Activated CD8-positive, alpha-beta T cell treated with anti-CD3 and anti-CD28 coated beads for 36 hours (primary cell): ENCODE measurements around the gene GPR25. TPM values are rescaled to one million over a fixed set of nuclear protein-coding genes. Genes with fewer than 3 reads are reported as not detected.
"Not testable (repeated sequence)": the region's sequence is repeated elsewhere in the genome, so short reads cannot be mapped to it uniquely, and the experiment has no call there.

Experiments
- ATAC-seq: fragments of 200-7000 bp; cut with Tn5 transposase; one replicate; pipeline ENCODE4 v1.10.0; 2021; ENCODE audit warnings: mild to moderate bottlenecking, moderate library complexity
- CTCF ChIA-PET: fragments of 350-600 bp; sonication (Branson Sonifier 250); formaldehyde crosslinking; loops from one replicate; lab custom pipeline; 2021; ENCODE audit warnings: antibody characterized with exemption; lab: Charles Lee
- POLR2A ChIA-PET: fragments of 350-600 bp; sonication (Branson Sonifier 250); formaldehyde crosslinking; loops from one replicate; lab custom pipeline; 2021; ENCODE audit warnings: antibody characterized with exemption; lab: Charles Lee
- DNase-seq: peaks from one replicate; pipeline ENCODE4 v3.0.0-alpha.2; 2020
- H3K27ac Mint-ChIP-seq: one replicate; pipeline ENCODE4 v1.8.0; 2021; ENCODE audit warnings: mild to moderate bottlenecking, mixed read lengths
- H3K27me3 Mint-ChIP-seq: one replicate; pipeline ENCODE4 v1.8.0; 2021; ENCODE audit warnings: mixed read lengths
- H3K36me3 Mint-ChIP-seq: one replicate; pipeline ENCODE4 v1.8.0; 2021; ENCODE audit warnings: low read depth, mixed read lengths
- H3K4me1 Mint-ChIP-seq: one replicate; pipeline ENCODE4 v1.8.0; 2021; ENCODE audit warnings: low read depth, mixed read lengths
- H3K4me3 Mint-ChIP-seq: one replicate; pipeline ENCODE4 v1.8.0; 2021; ENCODE audit warnings: mild to moderate bottlenecking, moderate library complexity, mixed read lengths
- H3K9me3 Mint-ChIP-seq: one replicate; pipeline ENCODE4 v1.8.0; 2021; ENCODE audit warnings: mixed read lengths
- intact Hi-C: fragments of 100-400 bp; cut with micrococcal nuclease; formaldehyde crosslinking; loops from one replicate; pipeline ENCODE4 v1.10.0; 2022
- total RNA-seq, 2 experiments: library from RNA; stranded (reverse); gene quantifications; one replicate each; pipeline ENCODE4 v1.2.3, GENCODE V29; 2021
- TF ChIP-seq, protein P1 (sequence below): fragments of 200-600 bp; IDR thresholded peaks from one replicate; pipeline ENCODE4 v1.8.0; 2022; ENCODE audit warnings: antibody characterized with exemption, mild to moderate bottlenecking

GPR25 gene
- total RNA-seq, 2 experiments from 2014 or later: 0.29 to 0.34 TPM

DNA sequence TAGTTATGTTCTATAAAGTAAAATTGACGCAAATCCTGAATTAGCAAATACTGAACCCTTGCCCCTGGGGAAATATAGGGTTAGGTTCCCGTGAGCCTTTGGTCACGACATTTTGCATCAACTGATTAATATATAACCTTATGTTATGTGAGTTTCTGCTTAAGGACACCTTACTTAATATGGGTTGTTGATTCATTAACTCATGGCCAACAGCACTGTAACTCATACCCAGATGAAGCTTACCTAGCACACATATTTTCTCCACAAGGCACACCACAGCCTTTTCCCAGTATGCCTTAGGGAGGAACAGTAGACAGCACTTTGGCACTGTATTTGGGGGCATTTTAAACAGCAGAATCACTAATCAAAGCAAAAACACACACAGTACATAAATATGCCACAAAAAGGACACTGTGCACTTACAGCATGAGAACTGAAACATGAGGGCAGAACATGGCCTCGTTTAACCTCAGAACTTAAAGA lies 37.0 kb downstream of the GPR25 start:
- CTCF ChIA-PET: no interaction called here
- TF ChIP-seq, protein P1, sequence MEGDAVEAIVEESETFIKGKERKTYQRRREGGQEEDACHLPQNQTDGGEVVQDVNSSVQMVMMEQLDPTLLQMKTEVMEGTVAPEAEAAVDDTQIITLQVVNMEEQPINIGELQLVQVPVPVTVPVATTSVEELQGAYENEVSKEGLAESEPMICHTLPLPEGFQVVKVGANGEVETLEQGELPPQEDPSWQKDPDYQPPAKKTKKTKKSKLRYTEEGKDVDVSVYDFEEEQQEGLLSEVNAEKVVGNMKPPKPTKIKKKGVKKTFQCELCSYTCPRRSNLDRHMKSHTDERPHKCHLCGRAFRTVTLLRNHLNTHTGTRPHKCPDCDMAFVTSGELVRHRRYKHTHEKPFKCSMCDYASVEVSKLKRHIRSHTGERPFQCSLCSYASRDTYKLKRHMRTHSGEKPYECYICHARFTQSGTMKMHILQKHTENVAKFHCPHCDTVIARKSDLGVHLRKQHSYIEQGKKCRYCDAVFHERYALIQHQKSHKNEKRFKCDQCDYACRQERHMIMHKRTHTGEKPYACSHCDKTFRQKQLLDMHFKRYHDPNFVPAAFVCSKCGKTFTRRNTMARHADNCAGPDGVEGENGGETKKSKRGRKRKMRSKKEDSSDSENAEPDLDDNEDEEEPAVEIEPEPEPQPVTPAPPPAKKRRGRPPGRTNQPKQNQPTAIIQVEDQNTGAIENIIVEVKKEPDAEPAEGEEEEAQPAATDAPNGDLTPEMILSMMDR: no peak
- DNase-seq (no peak), ATAC-seq (no peak)
- Mint-ChIP-seq H3K4me3 (no peak overlapping the region), H3K27ac (no peak overlapping the region), H3K27me3 (peaks cover 8% of the 10 kb centered on the region), H3K4me1 (peaks cover 11% of the 10 kb centered on the region), H3K36me3 (no peaks in the 10 kb centered on the region), H3K9me3 (no peaks in the 10 kb centered on the region)
- intact Hi-C loops: loop anchor here (5.0 kb wide), 1 partner anchor 42 kb away; no protein-coding TSS in a partner anchor
- POLR2A ChIA-PET: interaction anchor here (1.1 kb wide), 1 partner anchor 51 kb away, joined by 3 read pairs; no protein-coding TSS in a partner anchor

DNA sequence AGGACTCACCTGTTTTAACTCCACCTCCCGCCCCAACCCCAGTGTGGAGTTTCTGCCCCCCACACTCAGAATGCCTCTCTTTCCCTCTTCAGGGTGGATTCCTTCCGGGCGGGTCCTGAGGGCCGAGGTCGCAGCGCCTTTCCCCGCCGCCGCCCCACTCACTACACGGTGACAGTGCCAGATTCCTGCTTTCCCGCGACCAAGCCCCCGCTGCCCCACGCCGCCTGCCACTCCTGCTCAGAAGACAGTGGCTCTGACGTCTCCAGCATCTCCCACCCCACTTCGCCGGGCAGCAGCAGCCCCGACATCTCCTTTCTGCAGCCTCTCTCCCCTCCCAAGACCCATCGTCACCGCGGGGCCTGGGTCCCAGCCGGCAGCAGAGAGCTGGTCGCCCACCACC lies 38.6 kb downstream of the GPR25 start:
- ChIA-PET POLR2A (no interaction called here), CTCF (no interaction called here)
- no peak for ATAC-seq
- Mint-ChIP-seq H3K4me3 (no peak overlapping the region), H3K27ac (no peak overlapping the region), H3K4me1 (peaks cover 3% of the 10 kb centered on the region), H3K9me3 (no peaks in the 10 kb centered on the region), H3K27me3 (peaks cover 8% of the 10 kb centered on the region), H3K36me3 (no peaks in the 10 kb centered on the region)
- intact Hi-C loops: no loop called here
- TF ChIP-seq, protein P1: no peak
- no peak for DNase-seq

DNA sequence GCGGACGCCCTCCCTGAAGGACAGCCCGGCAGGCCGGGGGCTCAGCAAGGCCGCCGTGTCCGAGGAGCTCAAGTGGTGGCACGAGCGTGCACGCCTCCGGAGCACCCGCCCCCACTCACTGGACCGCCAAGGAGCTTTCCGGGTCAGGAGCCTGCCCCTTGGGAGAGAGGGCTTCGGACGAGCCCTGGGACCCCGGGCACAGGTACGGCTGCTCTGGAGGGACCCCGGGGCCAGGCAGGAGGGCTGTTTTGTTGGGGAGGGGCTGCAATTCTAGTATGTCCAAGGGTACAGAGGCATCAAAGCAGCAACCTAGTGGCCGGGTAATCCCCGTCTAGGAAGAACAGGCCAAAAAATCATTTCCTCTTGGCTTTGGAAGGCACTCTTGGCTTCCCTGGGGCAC lies 39.2 kb downstream of the GPR25 start:
- CTCF ChIA-PET: interaction anchor here (1.3 kb wide), 1 partner anchor 60 kb away, joined by 4 read pairs; no protein-coding TSS in a partner anchor
- H3K4me1 Mint-ChIP-seq, H3K9me3 Mint-ChIP-seq, POLR2A ChIA-PET, intact Hi-C loops, H3K27me3 Mint-ChIP-seq, DNase-seq, H3K27ac Mint-ChIP-seq, H3K4me3 Mint-ChIP-seq, ATAC-seq, H3K36me3 Mint-ChIP-seq: not testable (repeated sequence)

DNA sequence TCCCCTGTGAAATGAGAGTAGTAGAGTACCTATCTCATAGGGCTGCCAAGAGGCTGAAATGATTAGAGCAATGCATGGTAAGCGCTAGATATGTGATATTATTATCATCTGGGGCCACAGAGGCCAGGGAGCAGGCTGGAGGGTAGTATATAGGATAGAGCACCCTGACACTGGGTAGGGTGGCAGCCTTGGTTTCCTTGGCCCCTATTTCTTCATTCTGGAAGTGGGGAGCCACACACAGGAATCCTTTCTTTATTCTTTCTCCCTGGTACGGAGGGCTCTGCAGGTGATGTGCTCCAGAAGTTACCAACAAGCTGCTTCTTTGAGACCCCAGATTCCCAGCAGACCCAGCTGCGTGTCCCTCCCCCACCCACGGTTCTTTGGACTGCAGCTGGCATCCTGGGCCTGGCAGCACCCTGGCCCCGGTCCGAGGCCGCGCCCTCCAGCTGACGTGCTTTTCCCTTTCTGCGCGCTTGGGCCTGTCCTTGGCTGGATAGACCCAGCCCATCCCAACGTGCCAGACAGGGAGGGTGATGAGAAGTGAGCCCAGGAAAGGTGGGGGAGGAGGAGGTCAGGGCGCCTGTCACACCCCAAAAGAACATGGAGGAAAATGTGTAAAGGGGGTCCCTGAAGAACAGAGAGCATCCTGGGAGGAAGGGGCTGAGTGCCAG lies 40.1 kb downstream of the GPR25 start:
- ATAC-seq (no peak), DNase-seq (no peak)
- H3K4me1 Mint-ChIP-seq: peaks cover under 1% of the 10 kb centered on the region
- TF ChIP-seq, protein P1: no peak
- H3K27ac Mint-ChIP-seq: no peak overlapping the region
- H3K27me3 Mint-ChIP-seq: peaks cover 5% of the 10 kb centered on the region
- POLR2A ChIA-PET: no interaction called here
- H3K9me3 Mint-ChIP-seq: no peaks in the 10 kb centered on the region
- CTCF ChIA-PET: interaction anchor here (1.3 kb wide), 1 partner anchor 59 kb away, joined by 4 read pairs; no protein-coding TSS in a partner anchor
- intact Hi-C loops: no loop called here
- H3K36me3 Mint-ChIP-seq: no peaks in the 10 kb centered on the region
- no peak overlapping the region for H3K4me3 Mint-ChIP-seq

DNA sequence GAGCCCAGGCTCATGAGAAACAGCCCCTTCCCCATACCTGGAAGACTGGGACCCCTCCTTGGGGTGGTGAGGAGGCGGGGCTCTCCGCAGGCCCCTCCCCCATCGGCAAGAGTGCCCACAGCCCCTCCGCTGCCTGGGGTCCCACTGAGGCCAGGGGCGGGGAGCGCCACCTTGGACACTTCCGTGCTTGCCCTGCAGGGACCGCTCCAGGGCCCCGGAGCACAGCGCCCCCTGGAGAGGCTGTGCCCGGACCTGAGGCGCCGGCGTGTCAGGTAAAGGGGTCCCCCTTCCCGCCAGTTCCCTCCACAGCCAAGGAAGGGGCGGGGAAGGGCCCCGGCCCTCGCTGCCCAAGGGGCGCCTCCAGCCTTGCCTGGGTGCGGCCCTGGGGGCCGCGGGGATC lies 43.4 kb downstream of the GPR25 start:
- ATAC-seq: no peak
- Mint-ChIP-seq H3K36me3 (no peaks in the 10 kb centered on the region), H3K27ac (no peak overlapping the region), H3K4me3 (no peak overlapping the region), H3K27me3 (no peaks in the 10 kb centered on the region), H3K4me1 (no peaks in the 10 kb centered on the region), H3K9me3 (no peaks in the 10 kb centered on the region)
- ChIA-PET POLR2A (no interaction called here), CTCF (no interaction called here)
- intact Hi-C loops: no loop called here
- TF ChIP-seq, protein P1: no peak
- DNase-seq: no peak
